Heart right ventricle (tissue), 16 donors: ENCODE measurements around the gene KRT73. TPM values are rescaled to one million over a fixed set of nuclear protein-coding genes. Genes with fewer than 3 reads are reported as not detected.

Experiments
- ATAC-seq, 8 donors: fragments of 200-7000 bp; cut with Tn5 transposase; one replicate each; pipeline ENCODE4 v1.9.1; 2020; ENCODE audit warnings: mild to moderate bottlenecking in 8 of 8, moderate library complexity in 8 of 8, moderate number of reproducible peaks in 1 of 8
- DNase-seq, 2 donors: peaks; one replicate each; pipeline ENCODE4 v3.0.0-alpha.2; 2020
- H3K27ac ChIP-seq, 10 donors: fragments of 200-600 bp; sonication (generic) in 2 of 10; one replicate each; pipeline versions ENCODE4 v1.5.0 to v1.8.0; 2020 to 2022; ENCODE audit warnings: mild to moderate bottlenecking in 3 of 10
- H3K27me3 ChIP-seq, 7 donors: fragments of 200-600 bp; one replicate each; pipeline ENCODE4 v1.8.0; 2021 to 2022; ENCODE audit warnings: mild to moderate bottlenecking in 2 of 7
- H3K36me3 ChIP-seq, 9 donors: fragments of 200-600 bp; sonication (generic) in 1 of 9; one replicate each; pipeline versions ENCODE4 v1.5.0 to v1.8.0; 2020 to 2022; ENCODE audit warnings: mild to moderate bottlenecking in 2 of 9
- H3K4me1 ChIP-seq, 9 donors: fragments of 200-600 bp; sonication (generic) in 1 of 9; one replicate each; pipeline versions ENCODE4 v1.5.0 to v1.8.0; 2020 to 2022; ENCODE audit warnings: mild to moderate bottlenecking in 4 of 9
- H3K4me3 ChIP-seq, 10 donors: fragments of 200-600 bp; sonication (generic) in 2 of 10; one replicate each; pipeline versions ENCODE4 v1.5.0 to v1.8.0; 2020 to 2022; ENCODE audit warnings: mild to moderate bottlenecking in 7 of 10, moderate library complexity in 2 of 10
- H3K9me3 ChIP-seq, 11 donors: fragments of 200-600 bp in 10 of 11; sonication (generic) in 2 of 11; one replicate each; pipeline versions ENCODE4 v1.5.0 to v1.8.0; 2013 to 2022; ENCODE audit warnings: mild to moderate bottlenecking in 2 of 11, control low read depth in 1 of 11, moderate library complexity in 1 of 11
- WGBS, 2 donors: extraction: QIAGEN DNeasy Blood & Tissue Kit; methylation state at CpG; one replicate each; pipeline ENCODE4 v1.1.7; 2013; ENCODE audit warnings: inconsistent platforms in 1 of 2; 5-methylcytosine and 5-hydroxymethylcytosine counted together
- intact Hi-C, 10 donors: fragments of 100-400 bp; cut with DNase I; formaldehyde crosslinking; loops; one replicate each; pipeline versions ENCODE4 v1.11.1 to v1.14.2; 2022
- polyA plus RNA-seq, 2 donors: library from polyadenylated mRNA; stranded (reverse); fragments of 200-250 nt; gene quantifications; one replicate each; pipeline ENCODE4 v1.2.3, GENCODE V29; 2013
- total RNA-seq, 10 donors: library from RNA; stranded (reverse); fragmentation: NEBNext Ultra II Directional in 3 of 10; extraction: Animal tissue kit (Norgen Biotek cat#: 25700) in 3 of 10; gene quantifications; one replicate each; pipeline versions ENCODE4 v1.2.1 to v1.2.4, GENCODE V29; 2021 to 2023
- TF ChIP-seq, protein P1 (sequence below), 9 donors: fragments of 200-600 bp; sonication (generic) in 2 of 9; IDR thresholded peaks; one replicate each; pipeline versions ENCODE4 v1.5.0 to v1.8.0; 2021 to 2022; ENCODE audit warnings: antibody characterized with exemption in 9 of 9, mild to moderate bottlenecking in 5 of 9, moderate library complexity in 1 of 9
- donor health status: Arrhythmogenic right ventricular cardiomyopathy.
- donor health status: ischemic (EF 13 %, LVEDD 7.1; RV severe dilation, severe dysfunction).
- donor health status: healthy with polysubstance abuse.
- donor health status: DM: no; HTN: yes; CAD: no.
- donor health status: DM: no; HTN: no; CAD: no.
- donor health status: ischemic (EF 25% LVEDD 6.9; RV normal size, moderate dysfunction).
- donor health status: ischemic (EF 25% LVEDD 5.7; RV mildly dilated, moderate dysfunction).
- donor health status: healthy.
- donor health status: DM: yes; HTN: yes; CAD: no.
- donor health status: Ischemic cardiomyopathy.
- donor health status: ischemic (EF 35%, LVEDD 5.7; RV mildly dilated, moderate dysfunction).
- donor health status: nonischemic (EF 11% LVEDD 7.7; RV severe dilation, severe dysfunction).
- donor health status: DM: yes; HTN: yes; CAD: no.
- donor health status: PGD.
- donor health status: ischemic (EF 29% LVEDD 5.4; RV normal size, mild dysfunction).
- donor health status: nonischemic (EF 23%, LVEDD 6.1; RV moderate dilation, normal function).

KRT73 gene
- total and polyA plus RNA-seq, 12 donors, result not detected

- Histone ChIP-seq H3K4me3 (no peak overlapping the region), H3K4me1 (no peaks in the 10 kb centered on the region), H3K9me3 (no peaks in the 10 kb centered on the region), H3K36me3 (no peaks in the 10 kb centered on the region), H3K27ac (no peak overlapping the region), H3K27me3 (peaks cover 0 to 20% (median 8%) of the 10 kb centered on the region in 7 donors)
- ATAC-seq, result no peak
- intact Hi-C loops, result loop anchor here in 9 of 10 donors (5.0 to 10.0 kb wide), 10 partner anchors 207 to 427 kb away; no protein-coding TSS in a partner anchor
- TF ChIP-seq, protein P1, sequence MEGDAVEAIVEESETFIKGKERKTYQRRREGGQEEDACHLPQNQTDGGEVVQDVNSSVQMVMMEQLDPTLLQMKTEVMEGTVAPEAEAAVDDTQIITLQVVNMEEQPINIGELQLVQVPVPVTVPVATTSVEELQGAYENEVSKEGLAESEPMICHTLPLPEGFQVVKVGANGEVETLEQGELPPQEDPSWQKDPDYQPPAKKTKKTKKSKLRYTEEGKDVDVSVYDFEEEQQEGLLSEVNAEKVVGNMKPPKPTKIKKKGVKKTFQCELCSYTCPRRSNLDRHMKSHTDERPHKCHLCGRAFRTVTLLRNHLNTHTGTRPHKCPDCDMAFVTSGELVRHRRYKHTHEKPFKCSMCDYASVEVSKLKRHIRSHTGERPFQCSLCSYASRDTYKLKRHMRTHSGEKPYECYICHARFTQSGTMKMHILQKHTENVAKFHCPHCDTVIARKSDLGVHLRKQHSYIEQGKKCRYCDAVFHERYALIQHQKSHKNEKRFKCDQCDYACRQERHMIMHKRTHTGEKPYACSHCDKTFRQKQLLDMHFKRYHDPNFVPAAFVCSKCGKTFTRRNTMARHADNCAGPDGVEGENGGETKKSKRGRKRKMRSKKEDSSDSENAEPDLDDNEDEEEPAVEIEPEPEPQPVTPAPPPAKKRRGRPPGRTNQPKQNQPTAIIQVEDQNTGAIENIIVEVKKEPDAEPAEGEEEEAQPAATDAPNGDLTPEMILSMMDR (IDR thresholded peaks at IDR 0.05), result no peak
- no peak for DNase-seq
- 79% methylated on average over 10 of the region's 10 CpGs for WGBS, 2 donors
These were observed 38.6 kb downstream of the KRT73 start for GRCh38 chr12:52579468-52580465.

GRCh38 chr12:52578469-52578868 lies 39.9 kb downstream of the KRT73 start:
- Histone ChIP-seq H3K4me3 (no peak overlapping the region), H3K4me1 (no peaks in the 10 kb centered on the region), H3K36me3 (no peaks in the 10 kb centered on the region), H3K27ac (no peak overlapping the region), H3K9me3 (no peaks in the 10 kb centered on the region), H3K27me3 (peaks cover 0 to 23% (median 8%) of the 10 kb centered on the region in 7 donors)
- no peak for ATAC-seq
- TF ChIP-seq, protein P1 (IDR thresholded peaks at IDR 0.05), result no peak
- 82 to 93% methylated on average over 3 of the region's 3 CpGs for WGBS, 2 donors
- no peak for DNase-seq
- intact Hi-C loops, result loop anchor here in 2 of 10 donors (5.0 to 10.0 kb wide), 2 partner anchors 406 to 426 kb away; no protein-coding TSS in a partner anchor

- TF ChIP-seq, protein P1 (IDR thresholded peaks at IDR 0.05), result no peak
- Histone ChIP-seq H3K27ac (no peak overlapping the region), H3K27me3 (peaks cover 0 to 30% (median 8%) of the 10 kb centered on the region in 7 donors), H3K4me3 (no peak overlapping the region), H3K9me3 (no peaks in the 10 kb centered on the region), H3K4me1 (no peaks in the 10 kb centered on the region), H3K36me3 (no peaks in the 10 kb centered on the region)
- no peak for ATAC-seq
- DNase-seq, result no peak
- WGBS, 2 donors, result 88 to 92% methylated on average over 8 of the region's 8 CpGs
- intact Hi-C loops, result loop anchor here in 2 of 10 donors (5.0 to 10.0 kb wide), 2 partner anchors 407 to 425 kb away; no protein-coding TSS in a partner anchor
These were observed 41.0 kb downstream of the KRT73 start for GRCh38 chr12:52577316-52577715.

DNA sequence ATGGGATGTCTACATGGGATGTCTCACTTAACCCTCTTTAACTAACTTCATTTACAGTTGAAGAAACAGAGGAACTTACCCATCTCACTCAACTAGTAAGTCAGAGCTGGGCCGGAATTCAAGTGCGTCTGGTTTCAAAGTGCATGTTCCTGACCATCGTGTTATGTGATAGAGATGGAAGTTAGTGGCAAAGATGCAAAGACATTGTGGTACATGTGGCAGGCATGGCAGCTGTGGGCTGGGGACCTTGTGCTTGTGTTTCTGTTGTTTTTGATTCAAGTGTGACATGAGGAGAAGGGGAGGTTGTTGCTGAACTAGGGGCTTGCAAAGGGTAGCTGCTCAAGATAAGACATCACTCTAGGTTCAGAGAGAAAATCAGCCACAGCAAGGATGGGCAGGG lies 42.4 kb downstream of the KRT73 start:
- TF ChIP-seq, protein P1 (IDR thresholded peaks at IDR 0.05), result no peak

More for the DNA sequence above, 42.4 kb downstream of the KRT73 start:
- H3K4me3 ChIP-seq, result no peak overlapping the region
- H3K9me3 ChIP-seq, result no peaks in the 10 kb centered on the region
- no peak for ATAC-seq
- H3K27me3 ChIP-seq, result peaks cover 0 to 40% (median 15%) of the 10 kb centered on the region in 7 donors
- H3K27ac ChIP-seq, result no peak overlapping the region
- 91 to 92% methylated on average over 3 of the region's 3 CpGs for WGBS, 2 donors
- H3K36me3 ChIP-seq, result no peaks in the 10 kb centered on the region
- H3K4me1 ChIP-seq, result no peaks in the 10 kb centered on the region
- intact Hi-C loops, result loop anchor here in 2 of 10 donors (5.0 to 10.0 kb wide), 2 partner anchors 409 to 424 kb away; no protein-coding TSS in a partner anchor
- no peak for DNase-seq
